Measurements from ENCODE around the gene KCTD1.
A peak's percentile ranks its signal among the peaks of the same experiment; 100 is the strongest.

KCTD1 gene

GRCh38 chr18:26548415-26549262 lies at the start of gene KCTD1:
KCTD1 (minus strand) TSS chr18:26548553; CDS start chr18:26548536, 17 bp downstream.
- DNase-seq (ENCODE audit: extremely low read depth, insufficient read length): peak; percentile 65
- no peaks in the 10 kb centered on the region for H3K27me3 ChIP-seq (replicated peaks; ENCODE audit: control insufficient read depth, insufficient read depth, low read length)
- no peak for TF ChIP-seq CTCF (IDR thresholded peaks at IDR 0.05; ENCODE audit: insufficient read depth, low read length, poor library complexity, severe bottlenecking)
- no peaks in the 10 kb centered on the region; the same call in 1 of the 2 replicates for H3K36me3 ChIP-seq (ENCODE audit: control insufficient read depth, insufficient read depth, low read length)
- H3K4me3 ChIP-seq (replicated peaks; ENCODE audit: low read depth, low read length): peak within 1 kb of the TSS; percentile 77

- H3K36me3 ChIP-seq (ENCODE audit: control insufficient read depth, insufficient read depth, low read length): no peaks in the 10 kb centered on the region
- TF ChIP-seq CTCF (IDR thresholded peaks at IDR 0.05; ENCODE audit: insufficient read depth, low read length, poor library complexity, severe bottlenecking): no peak
- H3K27me3 ChIP-seq (replicated peaks; ENCODE audit: control insufficient read depth, insufficient read depth, low read length): no peaks in the 10 kb centered on the region; the same call in none of the 2 replicates
- no peak overlapping the region for H3K4me3 ChIP-seq (replicated peaks; ENCODE audit: low read depth, low read length)
- no peak for DNase-seq (ENCODE audit: extremely low read depth, insufficient read length)
Observed at GRCh38 chr18:26593365-26594320, 45.3 kb upstream of the KCTD1 start.

GRCh38 chr18:26584745-26585144 lies 36.4 kb upstream of the KCTD1 start:
- no peak for DNase-seq (ENCODE audit: extremely low read depth, insufficient read length)
- Histone ChIP-seq H3K36me3 (ENCODE audit: control insufficient read depth, insufficient read depth, low read length) (no peaks in the 10 kb centered on the region), H3K27me3 (replicated peaks; ENCODE audit: control insufficient read depth, insufficient read depth, low read length) (no peaks in the 10 kb centered on the region), H3K4me3 (replicated peaks; ENCODE audit: low read depth, low read length) (no peak overlapping the region)
- TF ChIP-seq CTCF (IDR thresholded peaks at IDR 0.05; ENCODE audit: insufficient read depth, low read length, poor library complexity, severe bottlenecking): no peak

- Histone ChIP-seq H3K4me3 (replicated peaks; ENCODE audit: low read depth, low read length) (no peak overlapping the region), H3K36me3 (ENCODE audit: control insufficient read depth, insufficient read depth, low read length) (no peaks in the 10 kb centered on the region), H3K27me3 (replicated peaks; ENCODE audit: control insufficient read depth, insufficient read depth, low read length) (no peaks in the 10 kb centered on the region)
- DNase-seq (ENCODE audit: extremely low read depth, insufficient read length): no peak
- TF ChIP-seq CTCF (IDR thresholded peaks at IDR 0.05; ENCODE audit: insufficient read depth, low read length, poor library complexity, severe bottlenecking): no peak
Observed at GRCh38 chr18:26579941-26580618, 31.7 kb upstream of the KCTD1 start.

- DNase-seq (ENCODE audit: extremely low read depth, insufficient read length): no peak
- Histone ChIP-seq H3K4me3 (replicated peaks; ENCODE audit: low read depth, low read length) (no peak overlapping the region), H3K27me3 (replicated peaks; ENCODE audit: control insufficient read depth, insufficient read depth, low read length) (no peaks in the 10 kb centered on the region), H3K36me3 (ENCODE audit: control insufficient read depth, insufficient read depth, low read length) (no peaks in the 10 kb centered on the region)
- TF ChIP-seq CTCF (IDR thresholded peaks at IDR 0.05; ENCODE audit: insufficient read depth, low read length, poor library complexity, severe bottlenecking): no peak
Observed at GRCh38 chr18:26575865-26576217, 27.5 kb upstream of the KCTD1 start.
